ENCODE data around the gene ZSCAN26.

ZSCAN26 gene

GRCh38 chr6:28323813-28324424, 57.0 kb downstream of the ZSCAN26 start:
- DNase-seq, result no peak

- no peak for DNase-seq
Observed at GRCh38 chr6:28326371-28326948, 59.5 kb downstream of the ZSCAN26 start.
